Breast epithelium (tissue), 4 donors: ENCODE measurements around the gene PDIA2. TPM values are rescaled to one million over a fixed set of nuclear protein-coding genes. Genes with fewer than 3 reads are reported as not detected.

ENCODE experiments used
- DNase-seq, 2 donors: peaks; one replicate each; pipeline ENCODE4 v3.0.0-alpha.2; 2019; ENCODE audit warnings: low spot score in 2 of 2
- H3K27ac ChIP-seq, 2 donors: fragments of 200-600 bp; sonication (generic) in 1 of 2; one replicate each; pipeline ENCODE4 v1.5.1; 2016 to 2019; ENCODE audit warnings: mild to moderate bottlenecking in 1 of 2
- H3K27me3 ChIP-seq, 2 donors: fragments of 200-600 bp; sonication (generic) in 1 of 2; one replicate each; pipeline versions ENCODE4 v1.5.1 to v1.6.0; 2017 to 2019; ENCODE audit warnings: control low read depth in 1 of 2, mild to moderate bottlenecking in 1 of 2
- H3K36me3 ChIP-seq: fragments of 200-600 bp; one replicate; pipeline ENCODE4 v1.5.1; 2019
- H3K4me1 ChIP-seq, 2 donors: fragments of 200-600 bp; sonication (generic); one replicate each; pipeline ENCODE4 v1.5.1; 2016 to 2019; ENCODE audit warnings: control low read depth in 1 of 2
- H3K4me3 ChIP-seq, 3 donors: fragments of 200-600 bp; sonication (generic); 1 replicate in 2 of 3; 2 replicates in 1 of 3; pipeline ENCODE4 v1.5.1; 2016 to 2019; ENCODE audit warnings: mild to moderate bottlenecking in 3 of 3, moderate library complexity in 2 of 3
- H3K9me3 ChIP-seq, 2 donors: fragments of 200-600 bp; sonication (generic) in 1 of 2; one replicate each; pipeline ENCODE4 v1.5.1; 2016 to 2019; ENCODE audit warnings: control low read depth in 1 of 2
- POLR2A ChIP-seq: fragments of 450-650 bp; IDR thresholded peaks from one replicate; pipeline ENCODE4 v1.6.1; 2016; ENCODE audit warnings: antibody characterized with exemption, mild to moderate bottlenecking, moderate library complexity
- POLR2AphosphoS5 ChIP-seq, 3 donors: sonication (generic); formaldehyde crosslinking; IDR thresholded peaks; one replicate each; pipeline ENCODE4 v1.6.1; 2017; ENCODE audit warnings: antibody characterized with exemption in 3 of 3
- intact Hi-C: fragments of 100-400 bp; cut with DNase I; formaldehyde crosslinking; loops from one replicate; pipeline ENCODE4 v1.15.1; 2023; ENCODE audit warnings: low total_unique reads
- total RNA-seq, 3 donors: library from RNA; depleted of rRNA; stranded (reverse); fragments of >200 nt; gene quantifications; one replicate each; pipeline ENCODE4 v1.1.0, GENCODE V29; 2016
- TF ChIP-seq, protein P1 (sequence below), 3 donors: fragments of 450-650 bp; IDR thresholded peaks; one replicate each; pipeline ENCODE4 v1.5.1; 2016 to 2017; ENCODE audit warnings: antibody characterized with exemption in 3 of 3, mild to moderate bottlenecking in 3 of 3, moderate library complexity in 3 of 3

Gene PDIA2
- total RNA-seq, 3 donors from 2014 or later: not detected

DNA sequence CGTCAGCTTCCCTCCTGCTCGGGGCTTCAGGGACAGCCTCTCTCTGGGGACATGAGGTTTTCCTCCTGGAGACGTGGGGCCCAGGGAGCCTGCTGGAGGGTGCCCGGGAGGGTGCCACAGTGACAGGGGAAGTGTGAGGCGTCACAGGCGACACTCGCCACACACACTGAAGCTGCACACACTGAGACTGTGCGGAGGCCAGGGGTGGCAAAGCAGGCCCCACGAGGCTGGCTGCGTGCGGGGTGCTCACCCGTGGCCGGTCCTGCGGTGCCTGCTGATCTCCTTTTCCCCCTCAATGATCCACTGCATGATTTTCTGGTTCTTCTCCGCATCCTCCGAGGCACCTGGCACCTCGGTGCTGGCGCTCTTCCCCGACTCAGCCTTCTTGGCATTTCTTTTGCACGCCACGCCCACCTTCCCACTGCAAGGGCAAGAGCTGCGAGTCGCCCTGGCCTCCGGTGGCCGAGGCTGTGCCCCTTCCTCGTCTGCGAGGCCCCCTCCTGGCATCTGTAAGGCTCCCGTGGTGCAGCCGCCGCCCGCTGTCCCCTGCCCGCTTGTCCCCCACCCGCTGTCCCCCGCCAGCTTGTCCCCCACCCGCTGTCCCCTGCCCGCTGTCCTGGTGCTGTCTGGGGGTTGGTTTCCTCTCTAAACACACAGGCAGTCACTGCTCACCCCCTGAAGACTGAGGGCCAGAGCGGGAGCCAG, 14.0 kb downstream of the PDIA2 start:
- Histone ChIP-seq H3K9me3 (no peaks in the 10 kb centered on the region), H3K27me3 (no peaks in the 10 kb centered on the region), H3K4me1 (no peaks in the 10 kb centered on the region), H3K27ac (no peak overlapping the region), H3K36me3 (no peaks in the 10 kb centered on the region), H3K4me3 (no peak overlapping the region)
- no peak for DNase-seq
- TF ChIP-seq POLR2AphosphoS5 (IDR thresholded peaks at IDR 0.05) (no peak), POLR2A (no peak)
- TF ChIP-seq, protein P1, sequence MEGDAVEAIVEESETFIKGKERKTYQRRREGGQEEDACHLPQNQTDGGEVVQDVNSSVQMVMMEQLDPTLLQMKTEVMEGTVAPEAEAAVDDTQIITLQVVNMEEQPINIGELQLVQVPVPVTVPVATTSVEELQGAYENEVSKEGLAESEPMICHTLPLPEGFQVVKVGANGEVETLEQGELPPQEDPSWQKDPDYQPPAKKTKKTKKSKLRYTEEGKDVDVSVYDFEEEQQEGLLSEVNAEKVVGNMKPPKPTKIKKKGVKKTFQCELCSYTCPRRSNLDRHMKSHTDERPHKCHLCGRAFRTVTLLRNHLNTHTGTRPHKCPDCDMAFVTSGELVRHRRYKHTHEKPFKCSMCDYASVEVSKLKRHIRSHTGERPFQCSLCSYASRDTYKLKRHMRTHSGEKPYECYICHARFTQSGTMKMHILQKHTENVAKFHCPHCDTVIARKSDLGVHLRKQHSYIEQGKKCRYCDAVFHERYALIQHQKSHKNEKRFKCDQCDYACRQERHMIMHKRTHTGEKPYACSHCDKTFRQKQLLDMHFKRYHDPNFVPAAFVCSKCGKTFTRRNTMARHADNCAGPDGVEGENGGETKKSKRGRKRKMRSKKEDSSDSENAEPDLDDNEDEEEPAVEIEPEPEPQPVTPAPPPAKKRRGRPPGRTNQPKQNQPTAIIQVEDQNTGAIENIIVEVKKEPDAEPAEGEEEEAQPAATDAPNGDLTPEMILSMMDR (IDR thresholded peaks at IDR 0.05): no peak
- intact Hi-C loops: loop anchor here (5.0 kb wide), 1 partner anchor 860 kb away; no protein-coding TSS in a partner anchor

- Histone ChIP-seq H3K4me1 (no peaks in the 10 kb centered on the region), H3K36me3 (no peaks in the 10 kb centered on the region), H3K4me3 (no peak overlapping the region), H3K27ac (no peak overlapping the region), H3K9me3 (no peaks in the 10 kb centered on the region), H3K27me3 (no peaks in the 10 kb centered on the region)
- intact Hi-C loops: loop anchor here (5.0 kb wide), 1 partner anchor 859 kb away; no protein-coding TSS in a partner anchor
- TF ChIP-seq, protein P1 (IDR thresholded peaks at IDR 0.05): no peak
- TF ChIP-seq POLR2AphosphoS5 (IDR thresholded peaks at IDR 0.05) (no peak), POLR2A (no peak)
- no peak for DNase-seq
Observed at GRCh38 chr16:297832-298231, 14.9 kb downstream of the PDIA2 start.

DNA sequence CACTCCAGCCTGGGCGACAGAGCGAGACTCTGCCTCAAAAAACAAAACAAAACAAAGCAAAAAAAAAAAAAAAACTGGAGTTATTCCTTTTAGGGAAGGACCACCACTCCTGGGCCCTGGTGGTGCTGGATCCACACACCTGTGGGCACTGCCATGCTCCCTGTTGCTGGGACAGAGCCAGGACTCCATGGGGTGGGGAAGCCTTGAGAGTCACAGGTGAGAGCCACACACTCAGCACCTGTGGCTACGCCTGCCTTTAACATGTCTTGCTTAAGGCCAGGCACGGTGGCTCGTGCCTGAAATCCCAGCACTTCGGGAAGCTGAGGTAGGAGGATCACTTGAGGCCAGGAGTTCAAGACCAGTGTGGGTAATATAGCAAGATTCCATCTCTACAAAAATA, 18.3 kb downstream of the PDIA2 start:
- Histone ChIP-seq H3K9me3 (no peaks in the 10 kb centered on the region), H3K4me1 (no peaks in the 10 kb centered on the region), H3K36me3 (no peaks in the 10 kb centered on the region), H3K27me3 (no peaks in the 10 kb centered on the region), H3K4me3 (no peak overlapping the region), H3K27ac (no peak overlapping the region)
- TF ChIP-seq POLR2AphosphoS5 (IDR thresholded peaks at IDR 0.05) (no peak), POLR2A (no peak)
- TF ChIP-seq, protein P1 (IDR thresholded peaks at IDR 0.05): no peak
- intact Hi-C loops: no loop called here
- no peak for DNase-seq

GRCh38 chr16:301950-302349, 19.0 kb downstream of the PDIA2 start:
- intact Hi-C loops: no loop called here
- H3K4me3 ChIP-seq: no peak overlapping the region
- no peaks in the 10 kb centered on the region for H3K27me3 ChIP-seq
- TF ChIP-seq POLR2A (no peak), POLR2AphosphoS5 (IDR thresholded peaks at IDR 0.05) (no peak)
- TF ChIP-seq, protein P1 (IDR thresholded peaks at IDR 0.05): no peak
- H3K4me1 ChIP-seq: no peaks in the 10 kb centered on the region
- H3K27ac ChIP-seq: no peak overlapping the region
- H3K9me3 ChIP-seq: no peaks in the 10 kb centered on the region
- H3K36me3 ChIP-seq: no peaks in the 10 kb centered on the region
- no peak for DNase-seq

DNA sequence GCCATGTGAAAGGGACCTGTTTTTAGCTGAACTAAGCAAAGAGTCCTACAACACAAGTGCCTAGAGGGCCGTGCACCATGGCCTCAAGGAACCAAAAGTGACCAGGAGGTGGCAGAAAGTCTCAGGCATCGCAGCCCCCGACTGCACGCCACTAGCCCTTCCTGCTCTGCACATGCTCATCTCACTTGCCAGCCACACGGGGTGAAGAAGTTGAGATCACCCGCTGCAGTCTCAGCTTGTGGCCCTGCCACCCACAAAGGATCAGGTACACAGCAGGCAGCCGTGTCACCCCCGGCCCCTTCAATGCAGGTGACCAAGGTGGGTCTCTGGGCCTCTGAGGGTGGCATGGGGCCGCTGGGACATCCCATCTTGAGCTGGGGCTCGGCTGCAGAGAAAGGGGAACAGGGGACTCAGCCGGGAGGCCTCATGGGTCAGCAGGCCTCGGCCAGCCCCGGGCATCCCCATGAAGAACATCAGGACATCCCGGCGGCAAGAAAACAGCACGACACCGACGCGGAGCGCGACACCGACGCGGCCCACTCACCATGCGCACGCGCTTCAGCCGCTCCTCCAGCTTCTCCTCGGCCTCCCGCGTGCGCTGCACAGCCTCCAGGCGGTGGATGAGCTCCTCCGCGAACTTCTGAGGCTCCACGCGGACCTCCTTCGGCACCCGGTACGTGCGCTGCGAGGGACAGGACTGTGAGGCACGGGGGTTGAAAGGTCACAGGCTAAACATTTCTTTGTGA, 21.0 kb downstream of the PDIA2 start:
- Histone ChIP-seq H3K27me3 (no peaks in the 10 kb centered on the region), H3K36me3 (no peaks in the 10 kb centered on the region), H3K9me3 (no peaks in the 10 kb centered on the region), H3K4me1 (no peaks in the 10 kb centered on the region), H3K4me3 (no peak overlapping the region), H3K27ac (no peak overlapping the region)
- intact Hi-C loops: no loop called here
- TF ChIP-seq POLR2A (no peak), POLR2AphosphoS5 (IDR thresholded peaks at IDR 0.05) (no peak)
- TF ChIP-seq, protein P1 (IDR thresholded peaks at IDR 0.05): no peak
- DNase-seq: no peak
